HG03354 (cell line): ENCODE data around the gene PCNT.

Source experiments
- ATAC-seq: cut with Tn5 transposase; IDR thresholded peaks from one replicate; pipeline ENCODE4 v1.9.1; 2021; ENCODE audit warnings: mild to moderate bottlenecking; ENCODE audit not compliant: unreplicated experiment, poor library complexity, severe bottlenecking

PCNT gene

GRCh38 chr21:46374761-46375389, 50.9 kb downstream of the PCNT start:
- ATAC-seq, result no peak

- ATAC-seq, result no peak
Measured at GRCh38 chr21:46375560-46376230, 51.7 kb downstream of the PCNT start.

- ATAC-seq, result no peak
Measured at GRCh38 chr21:46376231-46376628, 52.3 kb downstream of the PCNT start.

DNA sequence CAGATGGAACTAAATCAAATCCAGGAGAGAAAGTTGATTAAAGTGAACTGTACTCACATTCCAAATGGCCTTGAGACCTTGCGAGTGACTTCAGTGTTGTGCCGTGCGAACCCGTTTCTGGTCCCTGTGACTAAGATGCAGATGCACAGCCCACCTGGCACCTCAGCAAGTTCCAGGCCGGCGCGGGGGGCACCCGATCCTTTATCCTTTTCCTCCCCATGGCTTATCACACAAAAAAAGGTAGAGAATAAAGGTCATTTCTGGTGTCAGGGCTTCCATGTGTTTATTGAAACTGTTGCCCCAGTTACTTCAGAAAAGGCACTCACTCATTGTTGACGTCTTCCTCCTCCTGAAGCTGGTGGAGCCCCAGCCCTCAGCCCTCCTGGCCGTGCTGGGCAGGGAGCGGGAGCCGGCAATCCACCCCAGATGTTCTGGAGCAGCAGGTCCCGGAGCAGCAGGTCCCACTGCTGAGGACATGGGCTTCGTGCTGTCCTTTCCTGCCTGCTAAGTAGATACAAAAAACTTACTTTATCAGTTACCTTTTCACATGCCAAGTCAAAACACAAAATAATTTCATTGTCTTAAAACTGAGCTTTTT, 53.0 kb downstream of the PCNT start:
- no peak for ATAC-seq

- no peak for ATAC-seq
Measured at GRCh38 chr21:46377789-46378188, 53.8 kb downstream of the PCNT start.

DNA sequence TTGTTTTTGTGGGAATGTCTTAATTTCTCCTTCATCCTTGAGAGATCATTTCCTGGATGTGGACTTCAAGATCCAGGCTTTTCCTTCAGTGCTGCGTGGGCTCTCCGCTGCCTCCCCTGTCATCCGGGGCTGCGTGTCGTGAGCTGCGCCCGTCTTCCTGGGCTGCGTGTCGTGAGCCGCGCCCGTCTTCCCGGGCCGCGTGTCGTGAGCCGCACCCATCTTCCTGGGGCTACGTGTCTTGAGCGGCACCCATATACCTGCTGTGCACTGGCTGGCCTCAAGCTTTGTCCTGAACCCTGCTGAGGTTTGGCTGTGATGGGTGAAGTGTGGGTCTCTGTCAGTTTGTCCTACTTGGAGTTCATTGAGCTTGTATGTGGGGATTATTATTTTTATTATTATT, 55.1 kb downstream of the PCNT start:
- ATAC-seq, result no peak

DNA sequence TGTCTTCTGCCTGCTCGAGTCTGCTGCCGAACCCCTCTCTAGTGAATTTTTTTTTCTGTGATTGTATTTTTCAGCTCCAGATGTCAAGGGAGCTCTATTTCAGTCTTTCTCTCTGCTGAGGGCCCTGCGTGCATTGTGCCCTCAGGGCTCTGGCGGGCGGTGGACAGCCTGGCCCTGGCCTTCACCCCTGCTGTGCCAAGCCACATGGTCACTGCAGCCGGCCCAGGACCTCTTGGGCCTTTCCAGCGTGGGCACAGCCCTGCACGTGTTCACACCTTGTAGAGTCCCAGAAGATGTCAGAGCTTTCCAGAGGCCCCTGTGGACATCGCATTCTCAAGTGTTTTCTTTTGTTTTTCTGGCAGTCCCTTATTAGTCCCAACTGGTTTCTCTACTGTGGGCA, 55.7 kb downstream of the PCNT start:
- ATAC-seq, result no peak

GRCh38 chr21:46381541-46381940, 57.6 kb downstream of the PCNT start:
- ATAC-seq, result no peak

GRCh38 chr21:46384556-46384955, 60.6 kb downstream of the PCNT start:
- no peak for ATAC-seq

- no peak for ATAC-seq
Measured at GRCh38 chr21:46385846-46386733, 62.1 kb downstream of the PCNT start.

GRCh38 chr21:46386734-46387088, 62.8 kb downstream of the PCNT start:
- no peak for ATAC-seq

GRCh38 chr21:46388206-46388880, 64.4 kb downstream of the PCNT start:
- ATAC-seq, result no peak

- ATAC-seq, result no peak
Measured at GRCh38 chr21:46388896-46389295, 64.9 kb downstream of the PCNT start.

DNA sequence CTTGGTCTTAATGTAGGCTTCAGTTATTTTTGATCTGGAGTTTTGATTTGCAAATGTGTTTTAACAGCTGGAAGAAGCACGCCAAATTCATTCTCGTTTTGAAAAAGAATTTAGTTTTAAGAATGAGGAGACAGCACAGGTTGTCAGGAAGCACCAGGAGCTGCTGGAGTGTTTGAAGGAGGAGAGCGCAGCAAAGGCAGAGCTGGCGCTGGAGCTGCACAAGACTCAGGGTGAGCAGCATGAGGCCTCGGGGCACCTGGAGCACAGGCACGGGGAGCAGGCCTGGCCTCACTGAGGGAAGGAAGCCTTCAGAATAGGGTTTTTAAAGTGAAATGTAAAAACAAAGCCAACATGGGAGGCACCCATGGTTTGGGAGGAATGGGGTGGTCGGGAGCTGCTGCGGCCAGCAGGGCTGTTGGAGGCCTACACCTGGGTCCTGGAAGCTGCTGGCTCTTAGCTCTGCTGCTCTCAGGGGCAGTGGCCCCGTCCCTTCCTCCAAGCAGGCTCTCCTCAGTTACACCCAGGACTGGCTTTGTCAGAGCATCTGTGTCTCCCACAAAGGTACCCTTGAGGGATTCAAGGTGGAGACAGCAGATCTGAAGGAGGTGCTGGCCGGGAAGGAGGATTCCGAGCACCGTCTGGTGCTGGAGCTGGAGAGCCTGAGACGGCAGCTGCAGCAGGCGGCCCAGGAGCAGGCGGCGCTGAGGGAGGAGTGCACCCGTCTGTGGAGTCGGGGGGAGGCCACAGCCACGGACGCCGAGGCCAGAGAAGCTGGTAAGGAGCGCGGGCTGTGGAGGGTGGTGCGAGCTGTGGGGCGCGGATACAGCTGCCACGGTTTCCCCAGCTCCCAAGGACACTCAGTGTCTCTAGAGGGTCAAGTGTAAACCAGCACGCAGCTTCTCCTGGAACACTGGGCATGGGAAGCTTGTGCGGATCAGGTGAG, 66.9 kb downstream of the PCNT start:
- no peak for ATAC-seq

DNA sequence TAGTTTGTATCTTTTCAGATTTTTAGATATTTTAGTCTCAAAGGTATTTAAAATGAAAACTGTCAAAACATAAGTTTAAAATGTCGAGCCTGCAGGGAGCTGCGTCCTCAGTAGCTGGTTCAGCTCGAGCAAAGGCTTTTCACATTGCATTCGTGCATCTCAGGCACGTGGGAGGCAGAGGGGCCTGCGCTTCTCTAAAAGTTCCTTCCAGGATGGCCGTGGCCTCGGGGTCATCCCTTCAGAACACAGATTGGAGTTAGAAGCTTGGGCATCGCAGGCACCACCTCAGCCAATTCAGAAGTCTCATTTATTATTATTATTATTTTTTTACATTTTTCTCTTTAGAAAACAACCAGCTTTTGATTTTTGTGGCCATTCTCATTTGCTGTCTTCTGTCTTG, 67.8 kb downstream of the PCNT start:
- no peak for ATAC-seq

- no peak for ATAC-seq
Measured at GRCh38 chr21:46392921-46393320, 69.0 kb downstream of the PCNT start.

DNA sequence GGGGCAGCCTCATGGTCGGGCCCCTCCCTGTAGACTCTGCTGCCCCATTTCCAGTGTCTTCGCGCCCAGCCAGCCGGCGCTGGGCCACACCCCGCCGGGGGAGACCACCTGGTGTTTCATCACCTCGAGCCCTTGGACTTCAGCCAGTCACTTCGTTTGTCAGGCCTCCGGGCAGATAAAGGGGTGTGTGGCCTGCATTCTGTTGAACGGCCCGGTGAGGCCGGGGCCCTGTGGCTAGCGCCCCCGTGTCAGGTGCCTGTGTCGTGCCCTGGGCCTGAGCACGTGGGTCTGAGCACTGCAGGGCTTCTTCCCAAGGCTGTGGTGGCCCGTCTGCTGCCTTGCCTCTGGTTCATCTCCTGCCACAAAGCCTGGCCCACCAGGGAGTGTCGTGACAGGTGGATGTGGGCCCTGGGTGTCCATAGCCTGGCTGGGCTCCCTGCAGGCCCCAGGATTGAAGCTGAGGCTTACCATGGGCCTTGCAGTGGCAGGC, 69.5 kb downstream of the PCNT start:
- no peak for ATAC-seq

DNA sequence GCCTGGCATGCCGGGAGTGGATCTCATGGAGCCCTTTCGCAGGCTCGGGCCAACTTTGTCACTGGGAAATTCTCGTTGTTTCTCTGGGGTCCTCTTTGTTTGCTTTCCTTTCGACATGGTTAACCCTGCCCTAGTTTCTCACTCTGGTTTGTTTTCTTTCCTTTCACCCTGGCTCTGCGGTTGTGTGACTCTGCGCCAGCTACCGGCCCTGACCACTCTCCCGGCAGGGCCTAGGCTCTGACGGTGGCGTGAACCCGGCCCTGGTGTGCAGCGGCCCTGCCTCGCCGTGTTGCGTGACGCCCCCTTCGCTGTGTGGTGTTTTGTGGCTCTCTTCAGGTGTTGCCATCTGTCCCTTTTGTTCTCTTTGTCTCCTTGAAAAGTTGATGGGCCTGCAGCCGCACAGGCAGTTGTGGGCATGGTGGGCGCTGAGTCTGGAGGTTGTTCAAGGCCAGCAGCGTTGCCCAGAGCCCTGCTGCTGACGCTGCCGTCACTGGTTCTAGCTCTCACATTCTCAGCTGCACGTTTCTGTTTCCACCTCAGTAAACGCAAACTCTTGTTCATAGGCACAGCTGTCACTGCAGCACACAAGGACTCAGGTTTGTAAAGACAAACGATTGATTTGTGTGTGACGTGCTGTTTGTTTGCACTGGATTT, 70.1 kb downstream of the PCNT start:
- no peak for ATAC-seq
